Measurements from ENCODE around the gene GNAQ.

Gene GNAQ

GRCh38 chr9:78031893-78032729, 500 bp upstream of the GNAQ start:
- peak; percentile 38 to 58 (median 50) for DNase-seq (ENCODE audit: low read depth in 3 of 3, low spot score in 1 of 3)

GRCh38 chr9:78030553-78031443, 813 bp downstream of the GNAQ start:
- peak in 2 of 3 donors; percentile 22 to 46 for DNase-seq (ENCODE audit: low read depth in 3 of 3, low spot score in 1 of 3)

DNA sequence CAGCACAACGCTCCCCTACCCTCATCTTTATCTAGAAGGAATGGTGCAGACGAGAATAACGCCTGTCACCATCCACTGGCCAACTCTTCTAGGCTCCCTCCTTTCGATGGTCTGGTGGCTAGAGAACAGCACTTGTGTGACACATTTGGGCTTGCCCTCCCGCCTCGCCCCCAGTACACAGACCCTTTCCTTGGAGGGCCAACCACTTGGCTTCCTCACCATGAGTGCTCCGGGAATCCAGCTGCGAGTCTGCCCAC, 1.4 kb downstream of the GNAQ start:
- peak in 1 of 3 donors; percentile 15 for DNase-seq (ENCODE audit: low read depth in 3 of 3, low spot score in 1 of 3)

DNA sequence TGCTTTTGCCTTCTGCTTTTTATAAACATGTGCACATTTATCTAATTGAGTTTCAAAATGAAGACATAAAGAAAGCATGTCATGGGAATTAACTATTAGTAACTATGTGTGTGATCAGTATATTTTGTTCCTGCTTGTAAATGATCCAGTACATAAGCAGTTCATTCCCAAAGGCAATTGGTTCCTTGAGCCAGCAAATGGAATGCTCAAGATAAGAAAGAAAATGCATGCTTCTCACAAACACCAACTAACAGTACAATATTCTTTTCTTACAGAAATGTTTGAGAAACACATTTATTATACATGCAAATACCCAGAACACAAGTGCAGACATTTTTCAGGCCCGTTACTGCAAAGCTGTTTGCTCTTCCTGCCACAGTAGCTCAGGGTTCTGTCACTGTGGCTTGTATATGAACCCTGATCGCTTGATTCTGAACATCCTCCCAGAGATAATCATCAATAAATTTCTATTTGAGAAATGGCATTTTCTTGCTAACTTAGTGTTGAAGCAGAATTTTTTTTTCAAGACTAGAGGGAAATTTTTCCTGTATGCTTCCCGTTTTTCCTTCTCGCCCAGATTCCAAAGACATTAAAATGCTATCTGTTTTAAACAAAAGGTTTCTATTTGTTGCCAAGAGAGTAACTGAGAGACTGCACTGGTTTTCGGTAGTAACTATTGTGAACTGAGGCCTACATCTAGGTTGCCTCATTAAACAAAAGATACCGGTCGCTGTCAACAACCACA, 1.9 kb downstream of the GNAQ start:
- DNase-seq (ENCODE audit: low read depth in 3 of 3, low spot score in 1 of 3): no peak

DNA sequence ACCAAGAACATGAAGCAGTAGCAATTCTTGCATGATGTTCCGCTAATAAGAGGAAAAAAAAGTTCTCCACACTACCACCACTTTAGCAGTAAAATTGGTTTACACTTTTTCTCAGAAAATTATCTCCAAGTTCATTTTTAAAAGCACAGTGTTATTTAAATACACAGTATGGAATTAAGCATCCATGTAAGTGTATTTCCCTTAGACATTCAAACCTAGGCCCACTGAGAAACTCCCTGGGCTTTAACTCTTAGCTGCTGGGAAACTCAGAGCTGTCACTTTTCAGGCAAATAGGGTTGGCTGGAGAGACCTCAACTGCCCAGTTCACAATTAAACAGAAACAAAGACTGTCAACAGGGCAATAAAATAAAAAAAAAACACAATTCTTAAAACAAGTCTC, 2.7 kb downstream of the GNAQ start:
- DNase-seq (ENCODE audit: low read depth in 3 of 3, low spot score in 1 of 3): no peak

GRCh38 chr9:78026947-78027346, 4.7 kb downstream of the GNAQ start:
- DNase-seq (ENCODE audit: low read depth in 3 of 3, low spot score in 1 of 3): no peak

GRCh38 chr9:78026416-78026815, 5.2 kb downstream of the GNAQ start:
- no peak for DNase-seq (ENCODE audit: low read depth in 3 of 3, low spot score in 1 of 3)

DNA sequence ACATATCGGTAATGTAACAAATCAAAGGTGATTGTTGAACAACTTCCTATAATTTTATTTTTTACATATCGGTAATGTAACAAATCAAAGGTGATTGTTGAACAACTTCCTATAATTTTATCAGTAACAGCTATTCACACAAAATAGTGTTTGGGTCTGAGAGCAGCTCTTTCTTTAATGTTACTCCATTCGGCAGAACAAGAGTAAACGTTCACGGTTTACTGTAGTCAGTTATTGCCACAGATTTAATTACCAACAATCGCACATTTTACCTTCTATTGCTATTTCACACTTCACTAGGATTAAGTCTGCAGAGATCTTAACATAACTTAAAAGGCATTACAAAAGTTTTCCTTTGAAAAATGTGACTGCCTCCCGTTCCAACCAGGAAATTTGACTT, 6.4 kb downstream of the GNAQ start:
- no peak for DNase-seq (ENCODE audit: low read depth in 3 of 3, low spot score in 1 of 3)

- DNase-seq (ENCODE audit: low read depth in 3 of 3, low spot score in 1 of 3): no peak
Measured at GRCh38 chr9:78023003-78023741, 8.4 kb downstream of the GNAQ start.

- no peak for DNase-seq (ENCODE audit: low read depth in 3 of 3, low spot score in 1 of 3)
Measured at GRCh38 chr9:78021697-78022096, 9.9 kb downstream of the GNAQ start.

GRCh38 chr9:78017190-78017693, 14.4 kb downstream of the GNAQ start:
- no peak for DNase-seq (ENCODE audit: low read depth in 3 of 3, low spot score in 1 of 3)

- no peak for DNase-seq (ENCODE audit: low read depth in 3 of 3, low spot score in 1 of 3)
Measured at GRCh38 chr9:78015241-78015640, 16.4 kb downstream of the GNAQ start.

DNA sequence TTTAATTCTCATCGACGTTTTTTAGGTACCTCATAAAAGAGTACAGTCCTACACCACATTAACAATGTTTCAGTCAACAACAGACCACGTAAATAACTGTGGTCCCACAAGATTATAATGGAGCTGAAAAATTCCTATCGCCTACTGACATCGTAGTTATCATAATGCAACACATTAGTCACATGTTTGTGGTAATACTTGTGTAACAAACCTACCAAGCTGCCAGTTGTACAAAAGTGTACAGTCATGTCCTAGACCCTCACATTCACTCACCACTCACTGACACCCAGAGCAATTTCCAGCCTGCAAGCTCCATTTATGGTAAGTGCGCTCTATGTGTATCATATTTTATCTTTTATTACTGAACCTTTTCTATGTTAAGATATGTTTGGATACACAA, 16.8 kb downstream of the GNAQ start:
- DNase-seq (ENCODE audit: low read depth in 3 of 3, low spot score in 1 of 3): no peak

GRCh38 chr9:78013934-78014333, 17.7 kb downstream of the GNAQ start:
- no peak for DNase-seq (ENCODE audit: low read depth in 3 of 3, low spot score in 1 of 3)

DNA sequence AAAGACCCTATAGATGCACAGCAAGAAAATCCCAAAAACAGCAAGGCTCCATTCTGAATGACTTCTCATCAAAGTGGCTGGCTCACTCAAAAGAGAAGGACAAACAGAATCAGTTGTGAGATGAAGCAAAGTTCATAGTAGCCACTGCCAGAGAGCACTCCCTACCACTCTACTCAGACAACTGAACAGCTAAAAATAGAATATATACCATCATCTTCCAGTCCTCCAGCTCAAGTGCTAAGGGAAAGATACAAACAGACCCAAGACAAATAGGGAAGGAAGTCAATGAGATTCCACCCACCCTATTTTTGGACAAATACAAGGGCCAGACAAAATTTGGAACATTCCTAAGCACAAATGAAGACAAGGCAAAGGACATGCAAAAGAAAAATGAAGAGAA, 20.6 kb downstream of the GNAQ start:
- DNase-seq (ENCODE audit: low read depth in 3 of 3, low spot score in 1 of 3): no peak

DNA sequence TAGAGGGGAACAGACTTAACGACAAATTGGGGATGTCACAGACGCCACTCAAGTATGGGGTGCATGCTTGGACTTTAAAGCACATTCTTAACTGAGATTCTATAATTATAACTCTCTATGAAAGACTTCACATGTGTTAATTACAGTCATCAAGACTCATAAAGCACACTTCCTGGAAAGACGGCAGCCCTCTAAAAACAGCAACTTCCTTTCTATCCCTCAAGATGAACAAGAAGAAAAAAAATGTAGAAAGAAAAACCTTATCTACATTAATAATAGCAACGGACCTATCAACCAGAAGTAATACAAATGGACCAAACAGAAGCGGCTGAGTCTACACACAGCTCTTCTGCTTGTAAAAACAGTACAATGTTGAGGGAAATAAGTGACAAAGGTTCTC, 21.2 kb downstream of the GNAQ start:
- DNase-seq (ENCODE audit: low read depth in 3 of 3, low spot score in 1 of 3): no peak

GRCh38 chr9:78009186-78009585, 22.4 kb downstream of the GNAQ start:
- no peak for DNase-seq (ENCODE audit: low read depth in 3 of 3, low spot score in 1 of 3)

DNA sequence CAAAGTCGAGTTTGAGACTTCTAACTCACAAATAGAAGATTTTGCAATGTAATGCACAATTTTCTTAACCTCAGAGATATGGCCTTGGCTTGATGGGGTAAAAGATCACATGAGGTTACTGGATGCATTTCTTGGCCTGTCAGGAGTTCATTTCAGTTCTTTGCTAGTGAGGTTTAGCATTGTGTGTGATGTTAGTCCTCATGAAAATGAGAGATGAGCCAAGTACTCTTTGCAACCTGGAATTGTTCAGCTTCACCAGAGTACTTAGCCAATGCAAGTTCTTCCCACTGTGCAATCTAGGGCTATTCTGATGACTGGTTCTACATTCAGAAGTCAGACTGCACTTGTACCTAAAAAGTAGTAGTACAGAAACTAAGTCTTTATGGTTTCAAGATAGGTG, 24.9 kb downstream of the GNAQ start:
- no peak for DNase-seq (ENCODE audit: low read depth in 3 of 3, low spot score in 1 of 3)

GRCh38 chr9:78005231-78006002, 26.2 kb downstream of the GNAQ start:
- DNase-seq (ENCODE audit: low read depth in 3 of 3, low spot score in 1 of 3): no peak

Measured in stimulated activated CD4-positive, alpha-beta T cell treated with anti-CD3 and anti-CD28 coated beads, TNF-alpha, amount 100 ng/mL, for 1 hour (primary cell).